Upper lobe of left lung (tissue), 4 donors: ENCODE measurements around the gene ATP5F1B.

ENCODE experiments used
- CTCF ChIP-seq, 6 experiments: fragments of 450-650 bp in 4 of 6; fragments of 200-600 bp in 2 of 6; sonication (generic) in 2 of 6; IDR thresholded peaks; one replicate each; pipeline ENCODE4 v1.5.1; 2016 to 2019; ENCODE audit warnings: antibody characterized with exemption in 6 of 6
- EP300 ChIP-seq, 4 donors: sonication (generic); formaldehyde crosslinking; IDR thresholded peaks; one replicate each; pipeline ENCODE4 v1.5.1; 2017; ENCODE audit warnings: antibody characterized with exemption in 4 of 4, control low read depth in 2 of 4
- POLR2A ChIP-seq, 4 donors: fragments of 450-650 bp; IDR thresholded peaks; one replicate each; pipeline ENCODE4 v1.5.1; 2016 to 2017; ENCODE audit warnings: antibody characterized with exemption in 4 of 4, mild to moderate bottlenecking in 2 of 4

GRCh38 chr12:56616925-56617324 lies 28.9 kb downstream of the ATP5F1B start:
- TF ChIP-seq CTCF (IDR thresholded peaks at IDR 0.05), result no peak
- no peak for TF ChIP-seq EP300 (IDR thresholded peaks at IDR 0.05)
- no peak for TF ChIP-seq POLR2A (IDR thresholded peaks at IDR 0.05)
